Right lung (tissue), 5 donors: ENCODE results near the gene TBC1D14. TPM values are rescaled to one million over a fixed set of nuclear protein-coding genes. Genes with fewer than 3 reads are reported as not detected.

Experiments used
- DNase-seq, 2 donors: peaks; one replicate each; pipeline ENCODE4 v3.0.0-alpha.2; 2013
- polyA plus RNA-seq, 5 donors: library from polyadenylated mRNA; unstranded; fragments of 120-200 nt; gene quantifications; one replicate each; pipeline versions ENCODE4 v1.2.1 to v1.2.3, GENCODE V29; 2013; ENCODE audit warnings: inconsistent platforms in 1 of 5, low replicate concordance in 1 of 5; ENCODE audit not compliant: insufficient read length in 5 of 5, insufficient read depth in 1 of 5

The TBC1D14 gene
- polyA plus RNA-seq, 5 donors, result 40.7 to 46.0 (median 45.3) TPM

GRCh38 chr4:7041246-7041645, 131.6 kb downstream of the TBC1D14 start:
- no peak for DNase-seq

- DNase-seq, result peak in 1 of 2 donors; percentile 4
Measured at GRCh38 chr4:7041801-7042502, 132.3 kb downstream of the TBC1D14 start.

- peak; percentile 98 for DNase-seq
Measured at GRCh38 chr4:7042503-7043283, 133.1 kb downstream of the TBC1D14 start.

GRCh38 chr4:7043284-7044136, 133.9 kb downstream of the TBC1D14 start, which contains the start of gene TADA2B:
Gene TADA2B, plus strand, starts transcription at chr4:7043372. Its CDS starts 208 bp downstream, at chr4:7043580.
- DNase-seq, result peak; percentile 29 to 34

GRCh38 chr4:7044137-7044930, 134.7 kb downstream of the TBC1D14 start:
- DNase-seq, result peak in 1 of 2 donors; percentile 11

- DNase-seq, result no peak
Measured at GRCh38 chr4:7045553-7045952, 135.9 kb downstream of the TBC1D14 start.

GRCh38 chr4:7045961-7046921, 136.6 kb downstream of the TBC1D14 start:
- no peak for DNase-seq

- DNase-seq, result no peak
Measured at GRCh38 chr4:7046971-7047370, 137.3 kb downstream of the TBC1D14 start.

- DNase-seq, result no peak
Measured at GRCh38 chr4:7048642-7049041, 139.0 kb downstream of the TBC1D14 start.

- no peak for DNase-seq
Measured at GRCh38 chr4:7049295-7049694, 139.7 kb downstream of the TBC1D14 start.

- no peak for DNase-seq
Measured at GRCh38 chr4:7049739-7050138, 140.1 kb downstream of the TBC1D14 start.

- DNase-seq, result no peak
Measured at GRCh38 chr4:7050481-7051143, 141.0 kb downstream of the TBC1D14 start.

GRCh38 chr4:7051144-7051495, 141.5 kb downstream of the TBC1D14 start:
- DNase-seq, result no peak

GRCh38 chr4:7051905-7052304, 142.3 kb downstream of the TBC1D14 start:
- DNase-seq, result no peak

GRCh38 chr4:7052313-7052712, 142.7 kb downstream of the TBC1D14 start:
- no peak for DNase-seq

GRCh38 chr4:7052923-7053715, 143.5 kb downstream of the TBC1D14 start:
- peak in 1 of 2 donors; percentile 36 for DNase-seq

- no peak for DNase-seq
Measured at GRCh38 chr4:7054106-7054880, 144.7 kb downstream of the TBC1D14 start.
